Measurements from ENCODE around the gene TADA3. TPM values are rescaled to one million over a fixed set of nuclear protein-coding genes. Genes with fewer than 3 reads are reported as not detected.

Gene TADA3
- total and polyA plus RNA-seq, 9 of the 15 experiments (the other 6 are each of a cell fraction or from before 2014, with no cell fraction given), result 4.1 to 110 (median 74.8) TPM

- peaks cover 61% of the 10 kb centered on the region for H3K79me2 ChIP-seq (ENCODE audit: control insufficient read depth, insufficient read depth, low read length)
- peak overlapping the region; percentile 100 for H3K4me2 ChIP-seq (ENCODE audit: insufficient read depth, low read length)
- TSS peak; percentile 76 for BruUV-seq (replicated peaks)
- peak overlapping the region; percentile 100 for H3K27ac ChIP-seq (ENCODE audit: extremely low read depth, low read depth, low read length)
- ATAC-seq (no peak), DNase-seq (ENCODE audit: extremely low read depth in 1 of 4, low spot score in 3 of 4) (no peak), FAIRE-seq (peak; percentile 29)
- H3K4me1 ChIP-seq (replicated peaks in 1 of 2; ENCODE audit: control insufficient read depth in 2 of 2, insufficient read depth in 2 of 2, low read length in 2 of 2), result peaks cover 22% of the 10 kb centered on the region in 2 experiments; a peak in 4 of 5 replicates
- intact Hi-C loops (cut with micrococcal nuclease), result loop anchor here (1.0 to 10.0 kb wide), 3 partner anchors 42 to 287 kb away; no protein-coding TSS in a partner anchor
- ChIA-PET POLR2A (interaction anchor here (0.7 to 2.9 kb wide), 10 partner anchors 10 to 395 kb away, joined by 3 to 49 read pairs (median 4); partner anchors contain the start of gene RPUSD3), CTCF (ENCODE audit: low intra/inter-chr PET ratio) (interaction anchor here (0.7 kb wide), 1 partner anchor 249 kb away, joined by 3 read pairs; no protein-coding TSS in a partner anchor)
- peaks cover 3% of the 10 kb centered on the region; the same call in 1 of the 2 replicates for H4K20me1 ChIP-seq (replicated peaks; ENCODE audit: control insufficient read depth, insufficient read depth, low read length)
- in situ Hi-C loops (cut with MboI), result no loop called here
- peaks cover 3% of the 10 kb centered on the region for H3K9me1 ChIP-seq (ENCODE audit: control insufficient read depth, insufficient read depth, low read length)
- no peaks in the 10 kb centered on the region for H3K9me3 ChIP-seq (replicated peaks; ENCODE audit: control insufficient read depth, insufficient read depth, low read depth, low read length)
- H3K36me3 ChIP-seq (ENCODE audit: control insufficient read depth, insufficient read depth, low read length), result peaks cover 74% of the 10 kb centered on the region
- H3K9ac ChIP-seq (ENCODE audit: insufficient read depth in 1 of 2, low read depth in 2 of 2, low read length in 2 of 2), result peak overlapping the region; percentile 94 to 100
- H2AFZ ChIP-seq (ENCODE audit: low read depth, low read length), result peak overlapping the region; percentile 97; the same call in 1 of the 2 replicates
- WGBS (ENCODE audit: insufficient coverage, low coverage, missing lambda C conversion rate), result 11% methylated on average over 13 of the region's 14 CpGs
- no peaks in the 10 kb centered on the region for H3K27me3 ChIP-seq (ENCODE audit: control insufficient read depth in 2 of 2, insufficient read depth in 2 of 2, low read length in 2 of 2)
- H3K4me3 ChIP-seq, result peak overlapping the region; percentile 99
- no peak for TF ChIP-seq SOX6 (IDR thresholded peaks at IDR 0.05)
- TF ChIP-seq FOXJ3 (CRISPR knock-in tag; IDR thresholded peaks at IDR 0.05), result no peak
- TF ChIP-seq, protein P1, sequence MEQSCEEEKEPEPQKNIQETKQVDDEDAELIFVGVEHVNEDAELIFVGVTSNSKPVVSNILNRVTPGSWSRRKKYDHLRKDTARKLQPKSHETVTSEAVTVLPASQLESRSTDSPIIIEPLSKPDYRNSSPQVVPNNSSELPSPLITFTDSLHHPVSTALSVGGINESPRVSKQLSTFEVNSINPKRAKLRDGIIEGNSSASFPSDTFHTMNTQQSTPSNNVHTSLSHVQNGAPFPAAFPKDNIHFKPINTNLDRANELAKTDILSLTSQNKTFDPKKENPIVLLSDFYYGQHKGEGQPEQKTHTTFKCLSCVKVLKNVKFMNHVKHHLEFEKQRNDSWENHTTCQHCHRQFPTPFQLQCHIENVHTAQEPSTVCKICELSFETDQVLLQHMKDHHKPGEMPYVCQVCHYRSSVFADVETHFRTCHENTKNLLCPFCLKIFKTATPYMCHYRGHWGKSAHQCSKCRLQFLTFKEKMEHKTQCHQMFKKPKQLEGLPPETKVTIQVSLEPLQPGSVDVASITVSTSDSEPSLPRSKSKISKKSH (CRISPR knock-in tag; IDR thresholded peaks at IDR 0.05), result peak; percentile 62; the same call in 1 of the 2 replicates
- TF ChIP-seq SIN3B (IDR thresholded peaks at IDR 0.05; ENCODE audit: low read depth), result peak; percentile 56; the same call in 1 of the 2 replicates
- TF ChIP-seq PYGO2 (tag; IDR thresholded peaks at IDR 0.05), result 0 out of 2 replicates have a peak, but pooled peaks have one; percentile 27
- peak; percentile 77; the same call in 1 of the 2 replicates for TF ChIP-seq GATAD2B (IDR thresholded peaks at IDR 0.05; ENCODE audit: borderline replicate concordance)
- 0 out of 2 replicates have a peak, but pooled peaks have one; percentile 34 for TF ChIP-seq ZBTB1 (CRISPR knock-in tag; IDR thresholded peaks at IDR 0.05; ENCODE audit: borderline replicate concordance, low read depth)
- peak in 1 of 2 experiments; percentile 9; a peak in 2 of 4 replicates for TF ChIP-seq RAD21 (CRISPR knock-in tag; conservative IDR thresholded peaks at IDR 0.05 in 1 of 2, IDR thresholded peaks at IDR 0.05 in 1 of 2)
- TF ChIP-seq TEAD4 (IDR thresholded peaks at IDR 0.05; ENCODE audit: low read length), result peak; percentile 25; the same call in 1 of the 2 replicates
- TF ChIP-seq TEAD4 (CRISPR knock-in tag; IDR thresholded peaks at IDR 0.05; ENCODE audit: borderline replicate concordance), result no peak
- TF ChIP-seq, protein P2, sequence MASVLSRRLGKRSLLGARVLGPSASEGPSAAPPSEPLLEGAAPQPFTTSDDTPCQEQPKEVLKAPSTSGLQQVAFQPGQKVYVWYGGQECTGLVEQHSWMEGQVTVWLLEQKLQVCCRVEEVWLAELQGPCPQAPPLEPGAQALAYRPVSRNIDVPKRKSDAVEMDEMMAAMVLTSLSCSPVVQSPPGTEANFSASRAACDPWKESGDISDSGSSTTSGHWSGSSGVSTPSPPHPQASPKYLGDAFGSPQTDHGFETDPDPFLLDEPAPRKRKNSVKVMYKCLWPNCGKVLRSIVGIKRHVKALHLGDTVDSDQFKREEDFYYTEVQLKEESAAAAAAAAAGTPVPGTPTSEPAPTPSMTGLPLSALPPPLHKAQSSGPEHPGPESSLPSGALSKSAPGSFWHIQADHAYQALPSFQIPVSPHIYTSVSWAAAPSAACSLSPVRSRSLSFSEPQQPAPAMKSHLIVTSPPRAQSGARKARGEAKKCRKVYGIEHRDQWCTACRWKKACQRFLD (CRISPR knock-in tag; IDR thresholded peaks at IDR 0.05), result peak; percentile 80; the same call in 1 of the 2 replicates
- peak; percentile 62; the same call in 1 of the 2 replicates for TF ChIP-seq PHB (CRISPR knock-in tag; IDR thresholded peaks at IDR 0.05)
- 0 out of 2 replicates have a peak, but pooled peaks have one; percentile 26 for TF ChIP-seq CHCHD3 (CRISPR knock-in tag; IDR thresholded peaks at IDR 0.05)
- TF ChIP-seq MTA3 (IDR thresholded peaks at IDR 0.05; ENCODE audit: borderline replicate concordance), result peak; percentile 18; the same call in 1 of the 2 replicates
- no peak; the same call in none of the 2 replicates for TF ChIP-seq DPF2 (IDR thresholded peaks at IDR 0.05)
- TF ChIP-seq RCOR1 (IDR thresholded peaks at IDR 0.05; ENCODE audit: borderline replicate concordance in 1 of 2, low read depth in 2 of 2, low read length in 2 of 2), result peak in 1 of 2 experiments; percentile 64; a peak in 2 of 4 replicates
- peak; percentile 97 for TF ChIP-seq CHD4 (IDR thresholded peaks at IDR 0.05; ENCODE audit: insufficient read depth, insufficient replicate concordance, low read depth, low read length, poor library complexity, severe bottlenecking)
- peak; percentile 8 for TF ChIP-seq PHF20 (IDR thresholded peaks at IDR 0.05; ENCODE audit: partially characterized antibody)
- peak; percentile 17; the same call in 1 of the 2 replicates for TF ChIP-seq KLF10 (CRISPR knock-in tag; IDR thresholded peaks at IDR 0.05)
- no peak for TF ChIP-seq ZNF436 (CRISPR knock-in tag; IDR thresholded peaks at IDR 0.05)
Measured at GRCh38 chr3:9791790-9792404, 376 bp downstream of the TADA3 start.

Measured in K562 (cell line).